Activated naive CD4-positive, alpha-beta T cell treated with anti-CD3 and anti-CD28 coated beads, Interleukin-2, amount 50 U/mL, for 72 hours (primary cell): ENCODE measurements around the gene LST1. TPM values are rescaled to one million over a fixed set of nuclear protein-coding genes. Genes with fewer than 3 reads are reported as not detected.

Experiments
- total RNA-seq, 2 donors: library from RNA; stranded (reverse); gene quantifications; one replicate each; pipeline ENCODE4 v1.2.3, GENCODE V29; 2022

The LST1 gene
- total RNA-seq, 2 donors from 2014 or later, result 18.2 to 21.6 TPM

Other genes with a start within 250 kb of the LST1 start
- gene HLA-B, start 229.1 kb upstream of the LST1 start, total RNA-seq, result 1,000 to 10,000 TPM; 2,668 to 4,981 TPM
- gene MICA, start 182.7 kb upstream of the LST1 start, total RNA-seq, result 10 to 100 TPM; 11.0 to 24.2 TPM
- gene MICB, start 88.1 kb upstream of the LST1 start, total RNA-seq, result 10 to 100 TPM; 20.3 to 35.2 TPM
- not detected for gene MCCD1, start 57.3 kb upstream of the LST1 start, total RNA-seq
- 100 to 1,000 TPM; 569 to 658 TPM for gene DDX39B, start 44.3 kb upstream of the LST1 start, total RNA-seq
- gene ATP6V1G2, start 39.7 kb upstream of the LST1 start, total RNA-seq, result 1 to 10 TPM; 4.1 to 7.4 TPM
- 10 to 100 TPM; 19.4 to 39.7 TPM for gene NFKBIL1, start 38.7 kb upstream of the LST1 start, total RNA-seq
- gene LTA, start 14.0 kb upstream of the LST1 start, total RNA-seq, result 1,000 to 10,000 TPM in 1 of 2 donors, 100 to 1,000 TPM in 1; 266 to 1,366 TPM
- gene TNF, start 10.7 kb upstream of the LST1 start, total RNA-seq, result 100 to 1,000 TPM in 1 of 2 donors, 10 to 100 TPM in 1; 52.0 to 250 TPM
- gene LTB, start 3.9 kb upstream of the LST1 start, total RNA-seq, result 100 to 1,000 TPM in 1 of 2 donors, 10 to 100 TPM in 1; 89.3 to 294 TPM
- gene NCR3, start 6.7 kb downstream of the LST1 start, total RNA-seq, result 10 to 100 TPM; 12.7 to 17.2 TPM
- 100 to 1,000 TPM in 1 of 2 donors, 10 to 100 TPM in 1; 43.9 to 117 TPM for gene AIF1, start 29.0 kb downstream of the LST1 start, total RNA-seq
- gene PRRC2A, start 34.4 kb downstream of the LST1 start, total RNA-seq, result 100 to 1,000 TPM; 253 to 336 TPM
- 100 to 1,000 TPM; 286 to 303 TPM for gene BAG6, start 66.4 kb downstream of the LST1 start, total RNA-seq
- gene APOM, start 69.6 kb downstream of the LST1 start, total RNA-seq, result 1 to 10 TPM; 2.6 to 2.7 TPM
- gene C6orf47, start 74.5 kb downstream of the LST1 start, total RNA-seq, result 10 to 100 TPM; 15.0 to 16.4 TPM
- gene GPANK1, start 78.7 kb downstream of the LST1 start, total RNA-seq, result 10 to 100 TPM; 36.2 to 39.0 TPM
- gene CSNK2B, start 79.8 kb downstream of the LST1 start, total RNA-seq, result 100 to 1,000 TPM; 242 to 251 TPM
- 10 to 100 TPM; 23.4 to 26.5 TPM for gene LY6G5B, start 83.7 kb downstream of the LST1 start, total RNA-seq
- gene LY6G5C, start 94.8 kb downstream of the LST1 start, total RNA-seq, result 1 to 10 TPM; 1.8 to 4.1 TPM
- gene ABHD16A, start 117.0 kb downstream of the LST1 start, total RNA-seq, result 10 to 100 TPM; 33.1 to 46.8 TPM
- not detected for gene LY6G6F, start 120.6 kb downstream of the LST1 start, total RNA-seq
- not detected for gene LY6G6D, start 129.1 kb downstream of the LST1 start, total RNA-seq
- gene LY6G6C, start 135.5 kb downstream of the LST1 start, total RNA-seq, result not detected
- not detected for gene MPIG6B, start 137.1 kb downstream of the LST1 start, total RNA-seq
- gene DDAH2, start 143.0 kb downstream of the LST1 start, total RNA-seq, result 10 to 100 TPM in 1 of 2 donors, 1 to 10 TPM in 1; 6.7 to 42.6 TPM
- gene CLIC1, start 150.3 kb downstream of the LST1 start, total RNA-seq, result 100 to 1,000 TPM; 440 to 455 TPM
- 100 to 1,000 TPM; 116 to 158 TPM for gene MSH5, start 153.7 kb downstream of the LST1 start, total RNA-seq
- gene SAPCD1, start 176.4 kb downstream of the LST1 start, total RNA-seq, result 10 to 100 TPM; 13.3 to 21.3 TPM
- gene VWA7, start 191.1 kb downstream of the LST1 start, total RNA-seq, result 1 to 10 TPM in 1 of 2 donors, under 1 TPM in 1; 0.68 to 2.6 TPM
- 100 to 1,000 TPM in 1 of 2 donors, 10 to 100 TPM in 1; 57.7 to 127 TPM for gene VARS1, start 209.5 kb downstream of the LST1 start, total RNA-seq
- gene LSM2, start 220.7 kb downstream of the LST1 start, total RNA-seq, result 100 to 1,000 TPM; 150 to 173 TPM
- gene HSPA1L, start 229.0 kb downstream of the LST1 start, total RNA-seq, result 1 to 10 TPM; 2.3 to 2.8 TPM
- 10 to 100 TPM; 55.1 to 79.8 TPM for gene HSPA1A, start 229.3 kb downstream of the LST1 start, total RNA-seq
- 100 to 1,000 TPM in 1 of 2 donors, 10 to 100 TPM in 1; 53.8 to 171 TPM for gene HSPA1B, start 241.5 kb downstream of the LST1 start, total RNA-seq